ENCODE measurements around the gene NCAM2.
A peak's percentile ranks its signal among the peaks of the same experiment; 100 is the strongest.

The NCAM2 gene

DNA sequence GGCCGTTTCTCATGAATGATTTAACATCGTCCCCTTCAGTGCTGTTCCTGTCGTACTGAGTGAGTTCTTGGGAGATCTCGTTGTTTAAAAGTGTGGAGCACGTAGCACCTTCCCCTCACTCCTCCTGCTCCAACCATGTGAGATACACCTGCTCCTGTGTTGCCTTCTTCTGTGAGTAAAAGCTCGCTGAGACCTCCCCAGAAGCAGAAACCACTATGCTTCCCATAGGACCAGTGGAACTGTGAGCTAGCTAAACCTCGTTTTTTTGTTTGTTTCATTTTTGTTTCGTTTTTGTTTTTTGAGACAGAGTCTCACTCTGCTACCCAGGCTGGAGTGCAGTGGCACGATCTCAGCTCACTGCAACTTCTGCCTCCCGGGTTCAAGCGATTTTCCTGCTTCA, 198.6 kb downstream of the NCAM2 start:
- Mint-ChIP-seq H3K4me3 (no peak overlapping the region), H3K36me3 (no peaks in the 10 kb centered on the region), H3K4me1 (no peaks in the 10 kb centered on the region), H3K9me3 (peaks cover 7% of the 10 kb centered on the region), H3K27ac (no peak overlapping the region)
- ATAC-seq (no peak), DNase-seq (ENCODE audit: low spot score in 2 of 2) (no peak)

DNA sequence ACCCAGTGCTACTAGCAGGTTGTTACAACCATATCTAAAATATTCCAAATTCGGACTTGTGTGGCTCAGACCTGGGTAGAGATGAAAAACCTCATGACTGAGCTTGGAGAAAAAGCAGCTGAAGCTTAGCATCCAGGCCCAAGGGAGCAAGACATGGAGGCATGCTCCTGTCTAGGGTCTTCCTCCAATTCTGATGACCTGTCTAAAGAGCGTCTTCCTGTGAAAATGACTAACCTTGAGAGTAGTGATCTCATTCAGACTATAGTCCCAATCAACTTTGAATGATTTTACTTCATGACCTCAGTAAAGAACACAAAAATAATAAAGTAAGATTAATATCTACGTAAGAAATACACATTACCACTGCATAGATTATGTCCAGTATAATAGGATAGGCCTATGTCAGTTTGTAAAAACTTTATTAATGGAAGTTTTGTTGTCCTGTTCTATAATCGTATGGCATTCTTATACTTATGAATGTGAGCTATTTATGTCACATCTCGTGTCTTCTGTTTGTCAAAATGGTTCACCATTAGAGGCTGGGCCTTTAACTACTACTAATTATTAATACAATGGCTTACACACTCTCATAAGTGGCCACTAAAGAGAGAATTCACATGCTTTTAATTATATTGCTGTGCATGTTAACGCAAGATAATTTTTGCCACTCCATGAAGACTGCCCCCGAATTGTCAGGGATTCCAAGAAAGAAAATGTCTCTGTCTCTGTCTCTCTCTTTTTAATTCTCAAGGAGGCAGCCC, 201.3 kb downstream of the NCAM2 start:
- H3K9me3 Mint-ChIP-seq, result peaks cover 4% of the 10 kb centered on the region
- no peak overlapping the region for H3K4me3 Mint-ChIP-seq
- ATAC-seq (peak; percentile 50), DNase-seq (ENCODE audit: low spot score in 2 of 2) (no peak)
- H3K4me1 Mint-ChIP-seq, result no peaks in the 10 kb centered on the region
- no peak overlapping the region for H3K27ac Mint-ChIP-seq
- no peaks in the 10 kb centered on the region for H3K36me3 Mint-ChIP-seq

DNA sequence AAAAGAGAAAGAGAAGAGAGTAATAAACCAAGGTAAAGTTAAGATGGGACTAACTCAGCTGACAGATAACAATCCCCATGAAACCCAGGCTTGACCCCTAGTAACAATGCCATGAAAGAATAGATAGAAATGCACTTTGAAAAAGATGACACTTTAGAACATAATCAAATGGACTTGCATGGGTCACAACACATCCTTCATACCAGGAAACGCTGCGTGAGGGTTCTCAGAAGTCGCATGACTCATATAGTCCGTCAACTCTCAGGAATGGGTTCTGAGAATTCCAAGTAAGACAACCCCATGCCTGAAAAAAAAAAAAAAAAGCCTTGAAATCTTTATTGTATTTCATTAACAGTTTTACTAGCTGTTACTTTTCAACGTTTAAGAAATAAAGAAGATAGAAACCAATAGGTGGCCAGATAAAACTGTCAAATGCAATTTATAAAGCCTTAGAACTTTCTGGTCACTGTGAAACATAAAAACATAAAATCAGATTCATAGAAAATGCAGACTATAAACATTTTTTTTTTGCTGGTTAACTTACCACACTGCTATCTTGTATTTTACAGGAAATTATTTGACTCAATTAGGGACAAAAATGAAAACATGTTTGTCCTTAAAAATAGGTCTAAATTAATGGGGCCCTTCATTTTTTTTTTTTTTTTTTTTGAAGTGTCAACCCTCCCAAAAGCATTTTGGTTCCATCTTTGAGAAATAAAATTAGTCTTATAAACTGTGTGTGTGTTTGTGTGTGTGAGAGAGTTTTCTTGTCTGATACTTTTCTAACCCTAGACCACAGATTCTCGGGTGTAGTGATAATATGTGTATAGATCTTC, 202.1 kb downstream of the NCAM2 start:
- ATAC-seq (peak; percentile 51), DNase-seq (ENCODE audit: low spot score in 2 of 2) (no peak)
- H3K36me3 Mint-ChIP-seq, result no peaks in the 10 kb centered on the region
- H3K4me3 Mint-ChIP-seq, result no peak overlapping the region
- no peaks in the 10 kb centered on the region for H3K4me1 Mint-ChIP-seq
- peaks cover 2% of the 10 kb centered on the region for H3K9me3 Mint-ChIP-seq
- H3K27ac Mint-ChIP-seq, result no peak overlapping the region

DNA sequence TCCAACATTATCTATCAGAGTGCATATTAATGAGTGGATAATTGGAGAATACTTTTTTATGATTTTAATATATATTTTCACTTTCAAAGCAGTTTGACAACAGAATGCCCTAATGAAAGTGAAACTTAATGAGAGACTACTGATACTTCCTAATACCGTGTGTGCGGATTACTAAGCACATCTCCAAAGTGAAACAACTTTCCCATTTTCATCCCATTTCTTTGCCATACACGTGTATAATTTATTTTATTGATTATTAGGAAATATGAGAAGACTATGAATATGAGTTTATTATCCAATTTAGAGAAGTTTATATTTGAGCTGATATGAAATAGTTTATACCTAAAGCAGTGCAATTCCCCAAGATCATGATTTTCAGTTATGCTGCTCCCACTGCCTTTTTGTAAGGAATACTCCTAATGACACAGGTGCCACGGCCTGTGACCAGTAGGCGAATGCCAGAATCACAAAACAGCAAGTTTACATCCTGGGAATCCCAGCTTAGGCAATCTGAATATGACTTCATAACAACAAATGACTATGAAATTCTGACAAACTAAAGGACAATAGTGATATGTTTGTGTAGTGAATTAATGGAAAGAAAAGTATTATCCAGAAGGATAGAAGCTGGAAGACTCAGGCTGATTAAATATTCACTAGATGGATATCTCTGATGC, 202.9 kb downstream of the NCAM2 start:
- DNase-seq (ENCODE audit: low spot score in 2 of 2) (no peak), ATAC-seq (no peak)
- Mint-ChIP-seq H3K4me3 (no peak overlapping the region), H3K27ac (no peak overlapping the region), H3K9me3 (peaks cover 2% of the 10 kb centered on the region), H3K36me3 (no peaks in the 10 kb centered on the region), H3K4me1 (no peaks in the 10 kb centered on the region)

DNA sequence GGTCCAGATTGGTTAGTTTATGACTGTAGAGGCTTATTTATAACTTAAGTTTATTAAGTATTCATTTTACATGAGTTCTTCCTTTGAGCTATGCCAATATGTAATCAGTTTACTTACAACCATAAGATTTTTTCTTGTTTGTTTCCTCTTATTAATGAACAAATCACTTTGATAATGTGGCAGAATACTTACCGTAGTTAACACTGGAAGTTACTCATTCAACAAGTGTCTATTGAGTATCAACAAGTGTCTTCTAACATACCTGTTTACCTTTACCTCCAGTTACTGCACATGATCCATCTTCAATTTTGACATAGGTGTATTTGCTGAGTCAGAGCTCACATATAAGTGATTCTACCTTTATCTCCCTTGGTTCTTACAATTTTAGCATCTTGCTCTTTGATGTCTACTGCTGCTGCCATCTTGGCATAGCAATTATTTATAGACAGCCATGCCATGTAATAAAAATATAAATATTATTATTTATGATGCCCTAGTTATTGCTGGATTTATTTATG, 205.7 kb downstream of the NCAM2 start:
- no peaks in the 10 kb centered on the region for H3K4me1 Mint-ChIP-seq
- ATAC-seq (no peak), DNase-seq (ENCODE audit: low spot score in 2 of 2) (no peak)
- no peak overlapping the region for H3K27ac Mint-ChIP-seq
- H3K36me3 Mint-ChIP-seq, result no peaks in the 10 kb centered on the region
- no peak overlapping the region for H3K4me3 Mint-ChIP-seq
- H3K9me3 Mint-ChIP-seq, result no peaks in the 10 kb centered on the region

DNA sequence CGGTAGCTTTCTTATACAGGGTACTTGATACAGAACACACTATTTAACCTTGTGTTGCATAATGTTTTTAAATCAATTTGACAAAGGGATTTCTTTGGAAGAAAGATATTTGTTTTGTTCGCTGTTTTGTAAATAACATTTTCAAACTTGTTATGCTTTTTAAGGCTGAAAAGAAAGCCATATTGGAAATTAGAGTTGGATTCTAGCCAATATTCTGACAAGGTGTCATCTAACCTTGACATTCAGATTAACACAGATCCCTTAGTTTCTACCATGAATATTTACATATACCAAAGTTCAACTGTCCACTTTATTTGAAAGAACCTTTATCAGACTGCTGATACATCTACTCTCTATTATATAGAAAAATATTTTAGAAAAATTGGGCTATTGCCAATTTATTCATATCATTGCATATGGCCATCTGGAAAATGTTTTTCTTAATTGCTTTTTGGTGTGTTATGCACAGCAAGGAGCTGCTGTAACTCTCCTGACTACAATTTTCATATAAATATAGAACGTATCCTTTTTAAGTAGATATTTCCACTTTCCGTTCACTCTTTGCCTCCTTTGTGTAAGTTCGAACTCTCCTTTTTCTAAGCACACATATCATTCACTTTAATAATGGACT, 206.3 kb downstream of the NCAM2 start:
- H3K9me3 Mint-ChIP-seq, result no peaks in the 10 kb centered on the region
- no peak overlapping the region for H3K27ac Mint-ChIP-seq
- no peaks in the 10 kb centered on the region for H3K4me1 Mint-ChIP-seq
- ATAC-seq (no peak), DNase-seq (ENCODE audit: low spot score in 2 of 2) (no peak)
- no peaks in the 10 kb centered on the region for H3K36me3 Mint-ChIP-seq
- no peak overlapping the region for H3K4me3 Mint-ChIP-seq

DNA sequence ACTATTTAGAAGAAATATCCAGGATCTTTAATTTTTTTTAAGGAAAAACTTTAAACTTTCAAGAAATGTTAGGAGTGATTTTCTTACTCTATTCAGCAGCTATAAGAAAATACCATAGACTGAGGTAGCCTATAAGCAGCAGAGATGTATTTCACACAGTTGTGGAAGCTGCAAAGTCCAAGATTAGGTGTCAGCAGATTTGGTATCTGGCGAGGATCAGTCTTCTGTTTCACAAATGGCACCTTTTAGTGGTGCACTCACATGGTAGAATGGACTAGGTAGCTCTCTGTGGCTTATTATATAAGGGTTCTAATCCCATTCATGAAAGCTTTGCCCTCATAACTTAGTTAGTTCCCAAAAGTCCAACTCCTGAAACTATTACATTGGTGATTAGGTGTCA, 207.4 kb downstream of the NCAM2 start:
- H3K4me3 Mint-ChIP-seq, result no peak overlapping the region
- DNase-seq (ENCODE audit: low spot score in 2 of 2) (no peak), ATAC-seq (no peak)
- H3K4me1 Mint-ChIP-seq, result no peaks in the 10 kb centered on the region
- H3K27ac Mint-ChIP-seq, result no peak overlapping the region
- no peaks in the 10 kb centered on the region for H3K9me3 Mint-ChIP-seq
- no peaks in the 10 kb centered on the region for H3K36me3 Mint-ChIP-seq

DNA sequence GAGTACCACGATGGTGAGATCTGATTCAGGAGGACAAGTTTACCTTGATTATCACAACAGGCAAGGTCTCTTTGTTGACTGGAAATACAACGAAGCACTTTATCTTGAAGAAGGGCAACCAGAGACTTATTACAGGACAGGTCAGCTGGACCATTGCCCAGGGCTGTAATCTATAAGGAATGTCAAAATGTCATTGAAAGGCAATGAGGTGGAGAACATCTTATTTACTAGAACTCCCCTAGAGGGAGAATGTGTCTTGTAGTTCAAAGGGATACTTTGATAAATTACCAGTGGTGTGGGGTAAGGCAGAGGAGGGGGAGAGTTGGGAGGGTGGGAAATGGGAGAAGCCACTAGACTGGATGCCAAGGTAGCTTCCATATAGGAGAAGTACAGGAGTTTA, 212.3 kb downstream of the NCAM2 start:
- Mint-ChIP-seq H3K27ac (no peak overlapping the region), H3K9me3 (peaks cover 6% of the 10 kb centered on the region), H3K36me3 (no peaks in the 10 kb centered on the region), H3K4me3 (no peak overlapping the region), H3K4me1 (no peaks in the 10 kb centered on the region)
- DNase-seq (ENCODE audit: low spot score in 2 of 2) (no peak), ATAC-seq (no peak)

DNA sequence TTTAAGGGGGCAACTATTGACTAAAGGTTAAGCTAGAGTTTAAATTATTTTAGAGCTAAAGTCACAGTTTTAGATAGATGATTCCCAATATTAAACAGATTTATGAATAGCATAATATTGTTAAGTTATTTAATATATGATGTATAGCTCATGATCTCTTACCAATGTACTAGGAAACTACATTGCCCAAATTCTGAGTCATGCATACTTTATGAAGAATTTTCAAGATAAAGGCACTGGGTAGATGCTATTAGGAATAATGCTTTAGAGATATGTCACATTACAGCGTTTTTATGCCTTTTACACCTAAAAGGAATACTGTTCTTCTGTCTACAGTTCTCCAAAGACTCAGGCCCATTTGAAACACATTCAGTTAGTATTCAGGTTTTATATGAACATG, 215.1 kb downstream of the NCAM2 start:
- H3K27ac Mint-ChIP-seq, result no peak overlapping the region
- H3K4me3 Mint-ChIP-seq, result no peak overlapping the region
- H3K4me1 Mint-ChIP-seq, result no peaks in the 10 kb centered on the region
- ATAC-seq (no peak), DNase-seq (ENCODE audit: low spot score in 2 of 2) (no peak)
- peaks cover 12% of the 10 kb centered on the region for H3K9me3 Mint-ChIP-seq
- no peaks in the 10 kb centered on the region for H3K36me3 Mint-ChIP-seq

DNA sequence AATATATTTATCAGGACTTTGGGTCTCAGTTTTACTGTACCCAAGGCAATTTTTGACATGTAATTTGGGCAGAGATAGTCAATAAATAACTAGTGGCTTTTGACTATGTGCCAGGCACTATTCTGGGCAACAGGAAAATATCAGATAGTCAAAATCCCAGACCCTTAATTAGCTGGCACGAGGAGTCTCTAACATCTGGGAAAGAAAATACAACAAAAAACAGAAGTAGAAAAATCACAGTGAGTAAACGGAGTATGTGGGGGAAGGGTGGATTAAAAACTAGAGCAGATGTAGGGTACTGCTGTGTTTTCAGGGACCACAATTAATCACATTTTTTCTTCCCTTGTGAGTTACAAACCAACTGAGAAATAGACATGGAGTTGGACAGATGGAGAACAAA, 217.8 kb downstream of the NCAM2 start:
- Mint-ChIP-seq H3K9me3 (peaks cover 13% of the 10 kb centered on the region), H3K27ac (no peak overlapping the region)
- no peak for ATAC-seq

DNA sequence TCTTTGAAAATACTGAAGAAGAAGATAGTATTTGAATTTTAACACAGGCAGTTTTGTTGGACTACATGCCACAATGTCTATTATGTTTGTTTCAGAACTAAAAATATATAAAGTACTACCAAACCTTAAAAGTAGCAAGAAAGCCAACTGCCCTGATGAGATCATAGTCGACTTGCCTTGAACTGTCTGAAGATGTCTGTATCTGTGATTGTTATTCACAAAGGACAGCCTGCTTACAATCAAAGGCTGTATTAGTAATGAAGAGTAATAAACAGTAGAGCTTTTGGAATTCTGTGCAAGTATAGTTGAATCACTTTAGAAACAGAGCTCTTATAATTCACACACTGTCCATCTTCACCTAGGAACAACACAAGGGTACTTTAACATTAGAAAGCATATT, 228.3 kb downstream of the NCAM2 start:
- H3K36me3 Mint-ChIP-seq, result no peaks in the 10 kb centered on the region
- ATAC-seq (no peak), DNase-seq (ENCODE audit: low spot score in 2 of 2) (no peak)
- peaks cover 14% of the 10 kb centered on the region for H3K9me3 Mint-ChIP-seq
- no peak overlapping the region for H3K27ac Mint-ChIP-seq
- H3K4me3 Mint-ChIP-seq, result no peak overlapping the region
- no peaks in the 10 kb centered on the region for H3K4me1 Mint-ChIP-seq

More for the DNA sequence above, 217.8 kb downstream of the NCAM2 start:
- DNase-seq (ENCODE audit: low spot score in 2 of 2), result no peak
- H3K4me1 Mint-ChIP-seq, result no peaks in the 10 kb centered on the region
- H3K36me3 Mint-ChIP-seq, result no peaks in the 10 kb centered on the region
- H3K4me3 Mint-ChIP-seq, result no peak overlapping the region

DNA sequence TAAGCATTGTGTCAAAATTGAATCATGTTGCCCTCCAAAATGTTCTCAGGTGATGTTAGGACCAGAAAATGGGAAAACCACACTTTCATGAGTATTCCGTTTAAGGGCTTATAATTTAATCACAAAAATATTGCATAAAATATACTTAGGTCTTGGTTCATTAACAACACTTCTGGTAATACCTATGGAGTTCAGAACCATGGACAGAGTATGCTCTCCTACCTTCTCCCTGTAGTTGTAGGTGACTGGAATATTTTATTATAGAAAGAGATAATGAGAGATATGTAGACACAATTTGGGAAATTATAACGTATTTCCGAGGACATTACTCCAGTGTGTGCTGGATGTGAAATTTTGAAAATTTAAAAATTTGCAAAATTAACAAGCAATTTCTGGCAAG, 232.5 kb downstream of the NCAM2 start:
- Mint-ChIP-seq H3K27ac (no peak overlapping the region), H3K9me3 (peaks cover 11% of the 10 kb centered on the region), H3K4me1 (no peaks in the 10 kb centered on the region), H3K36me3 (no peaks in the 10 kb centered on the region), H3K4me3 (no peak overlapping the region)
- DNase-seq (ENCODE audit: low spot score in 2 of 2) (no peak), ATAC-seq (no peak)

DNA sequence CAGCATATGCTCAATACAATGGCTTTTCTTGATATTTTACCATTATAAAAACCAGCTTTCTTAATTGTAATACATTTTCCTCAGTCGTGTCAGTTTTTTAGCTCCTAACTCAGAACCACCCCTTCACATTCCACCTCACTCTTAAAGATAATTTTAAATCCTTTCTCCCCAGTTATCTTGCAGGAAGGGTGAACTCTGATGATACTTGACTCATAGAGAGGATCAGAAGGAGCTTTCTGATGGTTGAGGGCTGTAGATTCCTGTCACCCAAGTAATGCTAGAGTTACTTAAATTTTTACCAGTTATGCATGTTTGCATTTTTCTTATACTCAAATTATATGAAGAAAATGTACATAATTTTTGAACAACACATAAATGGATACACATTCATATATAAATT, 233.7 kb downstream of the NCAM2 start:
- no peaks in the 10 kb centered on the region for H3K36me3 Mint-ChIP-seq
- H3K9me3 Mint-ChIP-seq, result peaks cover 8% of the 10 kb centered on the region
- H3K4me3 Mint-ChIP-seq, result no peak overlapping the region
- no peak overlapping the region for H3K27ac Mint-ChIP-seq
- no peaks in the 10 kb centered on the region for H3K4me1 Mint-ChIP-seq
- DNase-seq (ENCODE audit: low spot score in 2 of 2) (no peak), ATAC-seq (no peak)

DNA sequence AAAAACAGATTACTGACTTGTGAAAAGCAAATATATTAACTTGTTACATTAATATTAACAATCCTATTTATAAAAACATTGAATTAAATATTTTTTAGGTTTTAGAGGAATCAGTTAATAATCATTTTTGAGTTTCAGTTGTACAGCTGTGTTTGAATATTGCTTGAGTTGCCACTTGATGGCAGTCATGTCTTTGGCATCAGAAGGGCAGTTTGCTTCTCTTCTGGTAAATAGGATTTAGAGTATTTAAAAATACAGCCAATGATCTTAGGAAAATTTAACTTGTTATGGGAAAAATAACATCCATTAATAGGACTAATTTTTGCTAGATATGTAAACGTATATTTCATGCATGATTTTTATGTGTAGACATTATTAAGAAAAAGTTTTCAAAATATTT, 234.1 kb downstream of the NCAM2 start:
- Mint-ChIP-seq H3K9me3 (peaks cover 8% of the 10 kb centered on the region), H3K27ac (no peak overlapping the region), H3K4me1 (no peaks in the 10 kb centered on the region), H3K36me3 (no peaks in the 10 kb centered on the region), H3K4me3 (no peak overlapping the region)
- DNase-seq (ENCODE audit: low spot score in 2 of 2) (no peak), ATAC-seq (no peak)

DNA sequence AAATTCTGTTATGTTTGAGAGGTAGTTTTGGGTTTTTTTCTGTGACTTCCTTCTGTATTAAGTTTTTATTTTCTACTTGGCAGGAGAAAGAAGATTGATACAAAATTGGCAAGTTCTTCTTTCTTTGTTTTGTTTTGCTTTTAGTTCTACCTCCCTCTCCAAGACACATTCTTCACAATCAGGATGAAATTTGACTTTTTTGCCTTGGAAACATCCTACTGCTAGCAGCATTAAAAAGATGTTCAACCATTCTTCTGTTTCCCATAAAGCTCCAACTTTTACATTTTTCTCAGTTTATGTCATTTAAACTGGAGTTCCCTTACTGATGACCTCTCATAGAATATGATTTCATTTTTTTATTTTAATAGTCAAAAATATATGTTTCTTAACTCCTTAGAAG, 234.8 kb downstream of the NCAM2 start:
- Mint-ChIP-seq H3K27ac (no peak overlapping the region), H3K36me3 (no peaks in the 10 kb centered on the region), H3K9me3 (peaks cover 8% of the 10 kb centered on the region), H3K4me3 (no peak overlapping the region), H3K4me1 (no peaks in the 10 kb centered on the region)
- DNase-seq (ENCODE audit: low spot score in 2 of 2), result no peak
- ATAC-seq, result no peak

Measured in stimulated activated effector memory CD8-positive, alpha-beta T cell treated with anti-CD3 and anti-CD28 coated beads, Interleukin-12 subunit alpha, Interleukin-12 subunit beta, amount 100 ng/mL, for 72 hours (primary cell).